H9 (cell line): ENCODE results near the gene HNRNPR. TPM values are rescaled to one million over a fixed set of nuclear protein-coding genes. Genes with fewer than 3 reads are reported as not detected.
A peak's percentile ranks its signal among the peaks of the same experiment; 100 is the strongest.

ENCODE experiments used
- DNase-seq: peaks from one replicate; pipeline ENCODE4 v3.0.0-alpha.2; 2017
- H2AFZ ChIP-seq: one replicate; pipeline ENCODE4 v1.6.1; 2013; ENCODE audit warnings: mild to moderate bottlenecking, low read length, control low read depth, moderate library complexity
- H2AK5ac ChIP-seq: 2 replicates; pipeline ENCODE4 v1.6.1; 2013; ENCODE audit warnings: low read length, control low read depth, mixed read lengths; ENCODE audit not compliant: insufficient read length
- H2BK120ac ChIP-seq: one replicate; pipeline ENCODE4 v1.6.1; 2013; ENCODE audit warnings: low read depth, mild to moderate bottlenecking, low read length, control low read depth, inconsistent platforms; ENCODE audit not compliant: poor library complexity, severe bottlenecking
- H2BK12ac ChIP-seq: 2 replicates; pipeline ENCODE4 v1.6.1; 2013; ENCODE audit warnings: low read length, control low read depth, mixed read lengths, low read depth; ENCODE audit not compliant: insufficient read length
- H2BK15ac ChIP-seq: 2 replicates; pipeline ENCODE4 v1.6.1; 2013; ENCODE audit warnings: low read depth, low read length, control low read depth
- H2BK20ac ChIP-seq: one replicate; pipeline ENCODE4 v1.6.1; 2013; ENCODE audit warnings: low read depth, mild to moderate bottlenecking, low read length, control low read depth, inconsistent platforms; ENCODE audit not compliant: poor library complexity, severe bottlenecking
- H2BK5ac ChIP-seq: 2 replicates; pipeline ENCODE4 v1.6.1; 2013; ENCODE audit warnings: low read length, control low read depth, mixed read lengths; ENCODE audit not compliant: insufficient read length
- H3K14ac ChIP-seq: 2 replicates; pipeline ENCODE4 v1.6.1; 2013; ENCODE audit warnings: low read length, control low read depth; ENCODE audit not compliant: insufficient read depth
- H3K18ac ChIP-seq: 2 replicates; pipeline ENCODE4 v1.6.1; 2013; ENCODE audit warnings: low read depth, mild to moderate bottlenecking, mixed read lengths, low read length, control low read depth; ENCODE audit not compliant: insufficient read length
- H3K23ac ChIP-seq: 2 replicates; pipeline ENCODE4 v1.6.1; 2013; ENCODE audit warnings: low read length, control low read depth, mixed read lengths, low read depth; ENCODE audit not compliant: insufficient read length
- H3K23me2 ChIP-seq: 2 replicates; pipeline ENCODE4 v1.6.1; 2013; ENCODE audit warnings: low read depth, mild to moderate bottlenecking, mixed read lengths, low read length, control low read depth; ENCODE audit not compliant: insufficient read length, poor library complexity, severe bottlenecking
- H3K27ac ChIP-seq: 2 replicates; pipeline ENCODE4 v1.5.1; 2013; ENCODE audit warnings: low read length, control low read depth, mixed read lengths, low read depth; ENCODE audit not compliant: insufficient read length
- H3K27me3 ChIP-seq: 2 replicates; pipeline ENCODE4 v1.6.1; 2013; ENCODE audit warnings: low read length, control low read depth, inconsistent platforms; ENCODE audit not compliant: insufficient read depth
- H3K4ac ChIP-seq: 2 replicates; pipeline ENCODE4 v1.6.1; 2013; ENCODE audit warnings: low read depth, mild to moderate bottlenecking, control low read depth, inconsistent platforms, low read length, moderate library complexity
- H3K4me1 ChIP-seq: 2 replicates; pipeline ENCODE4 v1.6.1; 2013; ENCODE audit warnings: low read length, control low read depth, inconsistent platforms; ENCODE audit not compliant: insufficient read depth
- H3K4me2 ChIP-seq: 2 replicates; pipeline ENCODE4 v1.6.1; 2013; ENCODE audit warnings: low read length, control low read depth, mixed read lengths; ENCODE audit not compliant: insufficient read length, insufficient read depth
- H3K56ac ChIP-seq: 2 replicates; pipeline ENCODE4 v1.6.1; 2013; ENCODE audit warnings: low read depth, mild to moderate bottlenecking, mixed read lengths, low read length, control low read depth; ENCODE audit not compliant: insufficient read length
- H3K79me1 ChIP-seq: 2 replicates; pipeline ENCODE4 v1.6.1; 2013; ENCODE audit warnings: low read depth, mild to moderate bottlenecking, moderate library complexity, low read length, control low read depth, inconsistent platforms; ENCODE audit not compliant: insufficient read depth, poor library complexity, severe bottlenecking
- H3K79me2 ChIP-seq: 2 replicates; pipeline ENCODE4 v1.6.1; 2013; ENCODE audit warnings: low read length, control low read depth, inconsistent platforms; ENCODE audit not compliant: insufficient read depth
- H3K9ac ChIP-seq: 2 replicates; pipeline ENCODE4 v1.6.1; 2013; ENCODE audit warnings: low read length, control low read depth, mixed read lengths; ENCODE audit not compliant: insufficient read length; ENCODE audit errors: extremely low read depth
- H3K9me3 ChIP-seq: one replicate; pipeline ENCODE4 v1.6.1; 2013; ENCODE audit warnings: low read depth, low read length, inconsistent platforms; ENCODE audit not compliant: control insufficient read depth
- H3T11ph ChIP-seq: one replicate; pipeline ENCODE4 v1.6.1; 2013; ENCODE audit warnings: mild to moderate bottlenecking, low read length, control low read depth, inconsistent platforms
- H4K20me1 ChIP-seq: one replicate; pipeline ENCODE4 v1.6.1; 2013; ENCODE audit not compliant: control insufficient read depth, insufficient read length, insufficient read depth
- H4K5ac ChIP-seq: 2 replicates; pipeline ENCODE4 v1.6.1; 2013; ENCODE audit warnings: low read depth, mild to moderate bottlenecking, mixed read lengths, low read length, control low read depth; ENCODE audit not compliant: insufficient read length
- H4K8ac ChIP-seq: replicated peaks from 2 replicates; pipeline ENCODE4 v1.6.1; 2013; ENCODE audit warnings: low read length, control low read depth, mixed read lengths, low read depth; ENCODE audit not compliant: insufficient read length
- H4K91ac ChIP-seq: 2 replicates; pipeline ENCODE4 v1.6.1; 2013; ENCODE audit warnings: low read depth, mild to moderate bottlenecking, moderate library complexity, mixed read lengths, low read length, control low read depth; ENCODE audit not compliant: insufficient read length
- H3K27ac Mint-ChIP-seq, 3 experiments: 2 replicates in 2 of 3; 3 replicates in 1 of 3; pipeline ENCODE4 v1.8.0; 2020 to 2021; ENCODE audit warnings: mixed read lengths in 3 of 3, mild to moderate bottlenecking in 1 of 3, moderate library complexity in 1 of 3
- H3K27me3 Mint-ChIP-seq: 2 replicates; pipeline ENCODE4 v1.8.0; 2021; ENCODE audit warnings: low read depth, mild to moderate bottlenecking, moderate library complexity, mixed read lengths
- H3K36me3 Mint-ChIP-seq, 3 experiments: 2 replicates in 2 of 3; 3 replicates in 1 of 3; pipeline ENCODE4 v1.8.0; 2020 to 2021; ENCODE audit warnings: low read depth in 3 of 3, mixed read lengths in 3 of 3; ENCODE audit not compliant: insufficient read depth in 1 of 3
- H3K4me1 Mint-ChIP-seq, 2 experiments: 2 replicates each; pipeline ENCODE4 v1.8.0; 2020; ENCODE audit warnings: mixed read lengths in 2 of 2
- H3K4me3 Mint-ChIP-seq, 2 experiments: 2 replicates in 1 of 2; 3 replicates in 1 of 2; pipeline ENCODE4 v1.8.0; 2020 to 2021; ENCODE audit warnings: mild to moderate bottlenecking in 2 of 2, mixed read lengths in 2 of 2, moderate library complexity in 1 of 2
- H3K9me3 Mint-ChIP-seq, 2 experiments: 2 replicates in 1 of 2; 3 replicates in 1 of 2; pipeline ENCODE4 v1.8.0; 2020; ENCODE audit warnings: mild to moderate bottlenecking in 2 of 2, mixed read lengths in 2 of 2, moderate library complexity in 1 of 2
- WGBS: extraction: QIAGEN DNeasy Blood & Tissue Kit; methylation state at CpG from one replicate; pipeline ENCODE4 v1.1.7; 2013; ENCODE audit warnings: missing lambda C conversion rate, low lambda C conversion rate, mixed read lengths; ENCODE audit not compliant: insufficient read length; ENCODE audit errors: extremely low coverage; 5-methylcytosine and 5-hydroxymethylcytosine counted together
- total RNA-seq: library from RNA; stranded (reverse); gene quantifications from 2 replicates; pipeline ENCODE4 v1.2.1, GENCODE V29; 2021
- TF ChIP-seq, protein P1 (sequence below): fragments of 200-600 bp; sonication (generic); conservative IDR thresholded peaks from 3 replicates; pipeline ENCODE4 v1.8.0; 2021; ENCODE audit warnings: antibody characterized with exemption, mild to moderate bottlenecking

HNRNPR gene
- total RNA-seq, 1 experiment from 2014 or later: 196 TPM

DNA sequence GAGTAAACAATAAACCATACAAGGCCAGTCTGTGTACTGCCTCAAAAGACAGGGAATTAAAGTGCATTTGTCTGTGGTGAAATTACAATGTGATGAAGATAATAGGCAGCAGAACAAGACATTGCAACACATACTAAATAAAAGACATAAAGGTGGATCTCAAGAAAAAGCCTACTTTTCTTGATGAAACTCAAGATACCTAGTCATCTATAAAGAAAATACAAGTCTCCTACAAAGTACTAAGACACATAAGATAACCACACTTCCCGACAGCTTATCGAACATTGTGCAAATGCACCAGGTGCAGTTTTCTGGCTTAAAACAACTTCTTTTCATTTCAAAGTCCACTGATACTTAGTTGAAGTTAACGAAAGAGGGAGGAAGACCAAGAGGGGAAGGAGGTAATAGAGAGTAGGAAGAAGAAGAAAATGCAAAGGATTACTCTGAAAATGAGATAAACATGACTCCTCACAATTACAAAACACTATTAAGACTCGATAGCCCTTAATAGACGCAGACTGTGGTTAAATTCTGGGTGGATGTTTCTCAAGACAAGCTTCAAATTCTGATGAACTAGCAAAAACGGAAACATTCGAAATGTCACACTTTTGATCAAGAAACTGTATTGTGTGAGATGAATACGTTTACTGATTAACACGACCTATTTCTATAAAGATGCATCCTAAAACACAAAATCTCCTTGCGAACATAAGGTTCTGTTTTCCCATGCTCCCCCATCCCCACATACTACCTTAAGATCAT, 2.0 kb downstream of the HNRNPR start:
- WGBS: no CpG with 5 or more reads among the region's 10 CpGs
- H4K91ac ChIP-seq: no peak overlapping the region
- Mint-ChIP-seq H3K4me3 (peak overlapping the region; percentile 94 to 97), H3K9me3 (no peaks in the 10 kb centered on the region), H3K4me1 (peaks cover 39% of the 10 kb centered on the region in 2 experiments), H3K27ac (no peak overlapping the region; a peak in 1 of 7 replicates), H3K27me3 (peaks cover 21% of the 10 kb centered on the region), H3K36me3 (peaks cover 11 to 23% (median 17%) of the 10 kb centered on the region in 3 experiments)
- H4K8ac ChIP-seq: no peak overlapping the region
- H3K79me2 ChIP-seq: peaks cover 44% of the 10 kb centered on the region; the same call in 1 of the 2 replicates
- no peak overlapping the region for H2BK5ac ChIP-seq
- no peaks in the 10 kb centered on the region for H3K9me3 ChIP-seq
- peak overlapping the region; percentile 20 for H3K9ac ChIP-seq
- no peak overlapping the region for H2BK12ac ChIP-seq
- no peak overlapping the region for H3K23ac ChIP-seq
- no peak overlapping the region for H3K14ac ChIP-seq
- no peak overlapping the region for H2BK120ac ChIP-seq
- TF ChIP-seq, protein P1, sequence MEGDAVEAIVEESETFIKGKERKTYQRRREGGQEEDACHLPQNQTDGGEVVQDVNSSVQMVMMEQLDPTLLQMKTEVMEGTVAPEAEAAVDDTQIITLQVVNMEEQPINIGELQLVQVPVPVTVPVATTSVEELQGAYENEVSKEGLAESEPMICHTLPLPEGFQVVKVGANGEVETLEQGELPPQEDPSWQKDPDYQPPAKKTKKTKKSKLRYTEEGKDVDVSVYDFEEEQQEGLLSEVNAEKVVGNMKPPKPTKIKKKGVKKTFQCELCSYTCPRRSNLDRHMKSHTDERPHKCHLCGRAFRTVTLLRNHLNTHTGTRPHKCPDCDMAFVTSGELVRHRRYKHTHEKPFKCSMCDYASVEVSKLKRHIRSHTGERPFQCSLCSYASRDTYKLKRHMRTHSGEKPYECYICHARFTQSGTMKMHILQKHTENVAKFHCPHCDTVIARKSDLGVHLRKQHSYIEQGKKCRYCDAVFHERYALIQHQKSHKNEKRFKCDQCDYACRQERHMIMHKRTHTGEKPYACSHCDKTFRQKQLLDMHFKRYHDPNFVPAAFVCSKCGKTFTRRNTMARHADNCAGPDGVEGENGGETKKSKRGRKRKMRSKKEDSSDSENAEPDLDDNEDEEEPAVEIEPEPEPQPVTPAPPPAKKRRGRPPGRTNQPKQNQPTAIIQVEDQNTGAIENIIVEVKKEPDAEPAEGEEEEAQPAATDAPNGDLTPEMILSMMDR: no peak
- H4K5ac ChIP-seq: no peak overlapping the region
- H3K18ac ChIP-seq: no peak overlapping the region
- DNase-seq: no peak
- no peak overlapping the region for H2BK15ac ChIP-seq
- no peak overlapping the region for H3T11ph ChIP-seq
- H3K27me3 ChIP-seq: peaks cover 2% of the 10 kb centered on the region; the same call in 1 of the 2 replicates
- peaks cover 11% of the 10 kb centered on the region for H3K23me2 ChIP-seq
- no peaks in the 10 kb centered on the region for H4K20me1 ChIP-seq
- peaks cover 3% of the 10 kb centered on the region; the same call in 1 of the 2 replicates for H3K4me1 ChIP-seq
- H2BK20ac ChIP-seq: no peak overlapping the region
- peak overlapping the region; percentile 89 for H3K4me2 ChIP-seq
- no peak overlapping the region for H3K4ac ChIP-seq
- H3K27ac ChIP-seq: no peak overlapping the region
- peaks cover 5% of the 10 kb centered on the region for H3K79me1 ChIP-seq
- no peak overlapping the region for H2AFZ ChIP-seq
- no peak overlapping the region for H3K56ac ChIP-seq
- no peak overlapping the region for H2AK5ac ChIP-seq
